GM23248 (cell line): ENCODE data around the gene DYRK1A. TPM values are rescaled to one million over a fixed set of nuclear protein-coding genes. Genes with fewer than 3 reads are reported as not detected.

Experiments used
- DNase-seq: peaks from one replicate; pipeline ENCODE4 v3.0.0-alpha.2; 2015
- H2AFZ ChIP-seq: fragments of 200-600 bp; sonication (generic); 2 replicates; pipeline ENCODE4 v1.6.1; 2016; ENCODE audit warnings: antibody characterized with exemption
- H3F3A ChIP-seq: fragments of 200-600 bp; sonication (generic); 2 replicates; pipeline ENCODE4 v1.6.1; 2016; ENCODE audit warnings: mild to moderate bottlenecking, antibody characterized with exemption, mixed run types; ENCODE audit not compliant: insufficient read depth
- H3K27ac ChIP-seq: fragments of 200-600 bp; sonication (generic); 2 replicates; pipeline ENCODE4 v1.5.1; 2016; ENCODE audit warnings: mild to moderate bottlenecking
- H3K27me3 ChIP-seq: fragments of 200-600 bp; sonication (generic); replicated peaks from 2 replicates; pipeline ENCODE4 v1.6.1; 2016; ENCODE audit warnings: mild to moderate bottlenecking; ENCODE audit not compliant: insufficient read depth
- H3K36me3 ChIP-seq: fragments of 200-600 bp; sonication (generic); 2 replicates; pipeline ENCODE4 v1.6.1; 2016; ENCODE audit warnings: low read depth, mild to moderate bottlenecking
- H3K4me1 ChIP-seq: fragments of 200-600 bp; sonication (generic); 2 replicates; pipeline ENCODE4 v1.6.1; 2016; ENCODE audit warnings: mild to moderate bottlenecking; ENCODE audit not compliant: insufficient read depth
- H3K4me2 ChIP-seq: fragments of 200-600 bp; sonication (generic); one replicate; pipeline ENCODE4 v1.6.1; 2016; ENCODE audit warnings: mild to moderate bottlenecking; ENCODE audit not compliant: unreplicated experiment
- H3K4me3 ChIP-seq: fragments of 200-600 bp; sonication (generic); 2 replicates; pipeline ENCODE4 v1.5.1; 2016; ENCODE audit warnings: mild to moderate bottlenecking
- H3K79me2 ChIP-seq: fragments of 200-600 bp; sonication (generic); 2 replicates; pipeline ENCODE4 v1.6.1; 2016; ENCODE audit warnings: mild to moderate bottlenecking; ENCODE audit not compliant: insufficient read depth
- H3K9ac ChIP-seq: fragments of 200-600 bp; sonication (generic); 2 replicates; pipeline ENCODE4 v1.6.1; 2016; ENCODE audit warnings: mild to moderate bottlenecking
- H3K9me2 ChIP-seq: fragments of 200-600 bp; sonication (generic); 2 replicates; pipeline ENCODE4 v1.6.1; 2016; ENCODE audit warnings: mixed run types, mild to moderate bottlenecking, moderate library complexity; ENCODE audit not compliant: insufficient read depth
- H3K9me3 ChIP-seq: fragments of 200-600 bp; sonication (generic); one replicate; pipeline ENCODE4 v1.6.1; 2017; ENCODE audit warnings: low read depth
- H4K20me1 ChIP-seq: fragments of 200-600 bp; sonication (generic); 2 replicates; pipeline ENCODE4 v1.6.0; 2016; ENCODE audit not compliant: insufficient read depth
- EZH2 ChIP-seq: fragments of 200-600 bp; sonication (generic); IDR thresholded peaks from 2 replicates; pipeline ENCODE4 v1.6.1; 2018; ENCODE audit warnings: antibody characterized with exemption, mild to moderate bottlenecking; ENCODE audit not compliant: insufficient read depth, poor library complexity, severe bottlenecking
- EZH2phosphoT487 ChIP-seq: fragments of 200-600 bp; sonication (generic); IDR thresholded peaks from 2 replicates; pipeline ENCODE4 v1.6.1; 2018; ENCODE audit warnings: antibody characterized with exemption, moderate library complexity, mild to moderate bottlenecking, low read depth; ENCODE audit not compliant: insufficient read depth
- WGBS, 2 experiments: methylation state at CpG; one replicate each; pipeline ENCODE4 v1.1.6; 2015 to 2017; ENCODE audit warnings: low lambda C conversion rate in 2 of 2, low coverage in 1 of 2; ENCODE audit errors: missing lambda C conversion rate in 2 of 2; 5-methylcytosine and 5-hydroxymethylcytosine counted together
- in situ Hi-C: fragments of 300-500 bp; cut with MboI; formaldehyde crosslinking; loops from 2 replicates; pipeline ENCODE4 v1.15.0; 2020
- polyA plus RNA-seq: library from polyadenylated mRNA; unstranded; fragments of >200 nt; fragmentation: Nextera tagmentation; extraction: Ambion mirVana; gene quantifications from 2 replicates; pipeline ENCODE4 v1.2.1, GENCODE V29; 2016
- total RNA-seq: library from RNA; depleted of rRNA; stranded (reverse); fragments of >200 nt; shearing (Covaris generic); gene quantifications from 2 replicates; pipeline ENCODE4 v1.2.3, GENCODE V29; 2014

The DYRK1A gene
- total and polyA plus RNA-seq, 2 experiments from 2014 or later: 2.5 to 41.3 TPM

- Histone ChIP-seq H3K79me2 (peaks cover 92% of the 10 kb centered on the region), H3K4me3 (peak overlapping the region; percentile 51), H3K9ac (peak overlapping the region; percentile 53), H3K9me3 (no peaks in the 10 kb centered on the region), H3K27me3 (no peaks in the 10 kb centered on the region), H3K36me3 (no peaks in the 10 kb centered on the region), H3K9me2 (no peaks in the 10 kb centered on the region), H3K4me1 (peaks cover 82% of the 10 kb centered on the region), H3K4me2 (peak overlapping the region; percentile 73), H4K20me1 (no peaks in the 10 kb centered on the region), H3F3A (peaks cover 48% of the 10 kb centered on the region), H2AFZ (no peak overlapping the region), H3K27ac (peak overlapping the region; percentile 85)
- in situ Hi-C loops: no loop called here
- 23 to 25% methylated on average over 4 of the region's 4 CpGs for WGBS, 2 experiments
- DNase-seq: peak; percentile 83
- no peak for TF ChIP-seq EZH2phosphoT487
Measured at GRCh38 chr21:37412603-37413360, 46.2 kb downstream of the DYRK1A start.

GRCh38 chr21:37413553-37414291, 47.1 kb downstream of the DYRK1A start:
- H3K79me2 ChIP-seq: peaks cover 92% of the 10 kb centered on the region
- no peaks in the 10 kb centered on the region; the same call in 1 of the 2 replicates for H4K20me1 ChIP-seq
- 69 to 77% methylated on average over 5 of the region's 5 CpGs for WGBS, 2 experiments
- H3K9me3 ChIP-seq: no peaks in the 10 kb centered on the region
- in situ Hi-C loops: no loop called here
- H3F3A ChIP-seq: peaks cover 45% of the 10 kb centered on the region
- H2AFZ ChIP-seq: no peak overlapping the region
- peaks cover 83% of the 10 kb centered on the region for H3K4me1 ChIP-seq
- H3K27me3 ChIP-seq: no peaks in the 10 kb centered on the region
- peak overlapping the region; percentile 50 for H3K9ac ChIP-seq
- no peaks in the 10 kb centered on the region for H3K36me3 ChIP-seq
- no peak for DNase-seq
- H3K4me3 ChIP-seq: peak overlapping the region; percentile 35
- H3K27ac ChIP-seq: peak overlapping the region; percentile 85
- no peak for TF ChIP-seq EZH2phosphoT487
- TF ChIP-seq EZH2: no peak
- H3K9me2 ChIP-seq: no peaks in the 10 kb centered on the region
- H3K4me2 ChIP-seq: peak overlapping the region; percentile 73

- H4K20me1 ChIP-seq: no peaks in the 10 kb centered on the region; the same call in 1 of the 2 replicates
- peaks cover 43% of the 10 kb centered on the region for H3F3A ChIP-seq
- H2AFZ ChIP-seq: no peak overlapping the region
- H3K79me2 ChIP-seq: peaks cover 92% of the 10 kb centered on the region
- H3K27ac ChIP-seq: peak overlapping the region; percentile 85
- no peaks in the 10 kb centered on the region for H3K36me3 ChIP-seq
- TF ChIP-seq EZH2: no peak
- no peak for TF ChIP-seq EZH2phosphoT487
- no peaks in the 10 kb centered on the region for H3K27me3 ChIP-seq
- H3K4me3 ChIP-seq: no peak overlapping the region
- no peaks in the 10 kb centered on the region for H3K9me2 ChIP-seq
- H3K9ac ChIP-seq: no peak overlapping the region
- no peak for DNase-seq
- no peaks in the 10 kb centered on the region for H3K9me3 ChIP-seq
- in situ Hi-C loops: no loop called here
- peaks cover 80% of the 10 kb centered on the region for H3K4me1 ChIP-seq
- 96 to 99% methylated on average over 5 of the region's 5 CpGs for WGBS, 2 experiments
- H3K4me2 ChIP-seq: peak overlapping the region; percentile 73
Measured at GRCh38 chr21:37414292-37415253, 48.0 kb downstream of the DYRK1A start.

GRCh38 chr21:37415939-37416338, 49.4 kb downstream of the DYRK1A start:
- H3K27ac ChIP-seq: peak overlapping the region; percentile 85

More at GRCh38 chr21:37415939-37416338, 49.4 kb downstream of the DYRK1A start:
- 38 to 39% methylated on average over 2 of the region's 2 CpGs for WGBS, 2 experiments
- H3K9me2 ChIP-seq: no peaks in the 10 kb centered on the region
- H3K27me3 ChIP-seq: no peaks in the 10 kb centered on the region
- peaks cover 92% of the 10 kb centered on the region for H3K79me2 ChIP-seq
- H3K9me3 ChIP-seq: no peaks in the 10 kb centered on the region
- peak; percentile 10 for DNase-seq
- no peak overlapping the region for H2AFZ ChIP-seq
- no peak for TF ChIP-seq EZH2phosphoT487
- in situ Hi-C loops: no loop called here
- H3K4me3 ChIP-seq: no peak overlapping the region
- H3K4me2 ChIP-seq: no peak overlapping the region
- H3K4me1 ChIP-seq: peaks cover 83% of the 10 kb centered on the region
- no peak overlapping the region for H3K9ac ChIP-seq
- no peaks in the 10 kb centered on the region for H3K36me3 ChIP-seq
- peaks cover 43% of the 10 kb centered on the region for H3F3A ChIP-seq
- no peaks in the 10 kb centered on the region; the same call in none of the 2 replicates for H4K20me1 ChIP-seq
